ENCODE results near the gene CPLX1.
A peak's percentile ranks its signal among the peaks of the same experiment; 100 is the strongest.
"Not testable (repeated sequence)": the region's sequence is repeated elsewhere in the genome, so short reads cannot be mapped to it uniquely, and the experiment has no call there.

CPLX1 gene

DNA sequence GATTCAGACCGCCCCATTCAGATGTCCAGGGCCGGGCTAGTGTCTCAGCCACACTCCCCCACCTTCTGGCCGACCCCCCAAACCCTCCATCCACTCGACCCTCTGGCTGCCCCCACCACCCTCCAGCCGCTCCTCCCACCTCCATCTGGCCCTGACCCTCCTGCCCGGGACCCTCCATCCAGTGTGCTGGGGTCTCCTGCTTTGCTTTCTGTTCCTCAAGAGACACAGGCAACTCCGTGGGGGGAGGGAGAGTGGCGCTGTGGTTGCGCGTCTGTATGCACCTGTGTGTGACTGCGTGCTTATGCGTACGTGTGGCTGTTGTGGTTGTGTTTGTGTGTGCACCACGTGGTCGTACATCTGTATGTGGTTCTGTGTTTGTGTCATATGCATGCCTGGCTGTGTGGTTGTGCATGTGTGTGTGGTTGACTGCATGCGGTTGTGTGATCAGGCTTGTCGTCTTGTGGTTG lies 33.3 kb downstream of the CPLX1 start:
- DNase-seq (ENCODE audit: low read depth in 2 of 2), result no peak

DNA sequence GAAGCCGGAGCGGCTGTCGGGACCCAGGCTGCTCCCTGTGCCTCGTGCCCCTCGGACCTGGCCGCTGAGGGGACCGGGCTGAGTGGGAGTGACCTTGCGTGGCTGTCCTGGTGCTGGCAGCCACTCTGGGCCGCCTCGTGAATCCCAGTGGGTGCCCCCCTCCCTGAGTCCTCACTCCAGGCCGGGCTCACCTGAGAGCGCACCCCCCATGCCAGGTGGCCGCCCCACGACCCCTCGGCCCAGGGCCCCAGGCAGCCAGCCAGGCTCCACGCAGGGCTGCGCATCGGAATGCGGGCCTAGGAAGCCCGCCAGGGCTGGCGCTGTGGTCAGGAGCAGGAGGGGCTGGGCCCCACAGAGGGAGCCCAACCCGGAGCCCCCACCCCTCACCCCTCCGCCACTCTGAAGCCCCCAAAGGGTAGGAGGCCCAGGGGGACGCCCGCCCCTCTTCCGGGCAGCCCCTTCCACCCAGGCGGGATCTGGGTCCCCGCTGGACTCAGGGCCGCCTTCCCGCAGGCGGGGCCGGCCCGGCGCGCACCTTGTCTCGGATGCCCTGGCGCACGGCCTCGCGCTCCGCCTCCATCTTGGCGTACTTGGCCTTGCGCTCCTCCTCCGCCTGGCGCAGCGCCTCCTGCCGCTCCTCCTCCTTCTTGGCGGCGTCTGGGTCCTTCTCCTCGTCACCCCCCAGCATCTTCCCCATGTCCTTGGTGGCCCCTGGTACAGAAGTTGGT lies 33.9 kb downstream of the CPLX1 start:
- peak; percentile 36 to 50 for DNase-seq (ENCODE audit: low read depth in 2 of 2)

DNA sequence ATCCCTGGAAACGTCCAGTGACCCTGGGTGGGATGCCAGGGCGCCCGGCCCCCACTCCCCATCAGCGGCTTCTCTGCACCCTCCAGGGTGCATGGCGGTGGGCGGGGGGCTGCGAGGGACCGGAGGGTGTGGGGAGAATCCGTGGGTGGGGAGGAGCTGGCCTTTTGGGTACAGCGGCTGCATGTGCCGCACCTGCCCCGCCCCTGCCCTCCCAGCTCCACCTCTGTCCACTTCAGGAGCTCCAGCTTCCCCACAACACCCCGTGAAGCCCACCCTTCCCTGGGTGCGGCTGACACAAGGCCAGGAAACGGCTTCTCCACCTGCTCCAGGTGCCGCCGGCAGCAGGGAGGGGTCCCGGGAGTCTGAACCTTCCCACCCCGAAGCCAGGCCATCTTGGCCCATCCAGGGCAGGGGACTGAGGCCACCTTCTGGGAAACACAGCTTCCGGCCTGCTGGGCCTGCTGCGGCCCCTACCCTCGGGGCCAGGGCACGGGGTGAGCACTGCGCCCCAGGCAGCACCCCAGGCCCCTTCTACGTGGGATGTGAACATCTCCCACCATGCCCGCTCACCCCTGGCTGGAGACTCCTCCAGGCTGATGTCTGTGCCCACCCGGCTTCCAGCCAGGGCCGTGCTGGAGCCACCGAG lies 34.6 kb downstream of the CPLX1 start:
- DNase-seq (ENCODE audit: low read depth in 2 of 2), result no peak

DNA sequence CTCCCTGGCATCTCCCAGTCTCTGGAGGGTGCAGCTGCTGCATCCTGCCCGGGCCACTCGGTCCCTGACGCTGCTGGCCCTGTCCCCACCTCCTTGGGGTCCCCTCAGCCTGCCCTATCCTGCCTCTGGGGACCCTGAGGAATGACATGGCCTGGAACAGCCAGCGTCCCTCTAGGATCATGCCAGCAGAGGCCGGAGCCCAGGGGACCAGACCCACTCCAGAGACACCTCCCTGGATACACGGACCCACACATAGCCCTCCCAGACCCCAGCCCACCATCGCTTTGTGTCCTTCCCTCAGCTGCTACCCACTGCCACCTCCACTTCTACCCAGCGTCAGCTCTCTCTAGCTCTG lies 35.5 kb downstream of the CPLX1 start:
- no peak for DNase-seq (ENCODE audit: low read depth in 2 of 2)

DNA sequence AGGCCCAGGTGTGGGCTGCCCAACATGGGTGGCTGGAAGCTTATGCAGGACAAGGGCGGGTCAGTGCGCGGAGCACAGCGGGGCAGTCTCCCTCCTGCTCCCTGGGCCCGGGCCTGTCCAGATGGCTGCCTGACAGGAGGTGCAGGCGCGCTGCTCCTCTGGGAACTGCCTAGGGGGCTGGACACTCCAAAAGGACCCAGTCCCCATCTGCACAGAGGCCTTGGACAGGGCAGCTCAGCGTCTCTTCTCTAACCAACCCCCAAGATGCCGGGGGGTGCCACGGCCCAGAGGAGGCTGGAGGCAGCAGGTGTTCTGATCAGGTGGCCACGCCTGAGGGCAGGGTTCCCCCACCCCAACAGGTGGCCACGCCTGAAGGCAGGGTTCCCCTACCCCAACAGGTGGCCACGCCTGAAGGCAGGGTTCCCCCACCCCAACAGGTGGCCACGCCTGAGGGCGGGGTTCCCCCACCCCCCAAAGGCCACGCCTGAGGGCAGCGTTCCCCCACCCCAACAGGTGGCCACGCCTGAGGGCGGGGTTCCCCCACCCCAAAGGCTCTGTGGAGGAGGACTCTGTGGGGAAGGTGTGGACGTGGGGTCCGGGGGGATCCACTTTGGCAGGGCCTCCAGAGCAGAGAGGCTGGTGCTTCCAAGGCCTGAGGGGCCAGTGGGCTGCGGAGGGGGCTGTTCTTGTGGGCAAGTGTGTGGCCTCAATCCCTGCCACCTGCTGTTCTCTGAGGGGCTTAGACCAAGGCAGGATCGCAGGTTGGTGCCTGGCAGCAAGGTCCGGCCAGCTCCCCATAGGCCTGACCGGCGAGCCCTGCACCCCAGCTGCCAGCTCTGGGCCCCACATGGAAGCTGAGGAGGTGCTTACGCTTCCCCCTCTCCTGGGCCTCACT lies 36.1 kb downstream of the CPLX1 start:
- DNase-seq (ENCODE audit: low read depth in 2 of 2), result no peak

DNA sequence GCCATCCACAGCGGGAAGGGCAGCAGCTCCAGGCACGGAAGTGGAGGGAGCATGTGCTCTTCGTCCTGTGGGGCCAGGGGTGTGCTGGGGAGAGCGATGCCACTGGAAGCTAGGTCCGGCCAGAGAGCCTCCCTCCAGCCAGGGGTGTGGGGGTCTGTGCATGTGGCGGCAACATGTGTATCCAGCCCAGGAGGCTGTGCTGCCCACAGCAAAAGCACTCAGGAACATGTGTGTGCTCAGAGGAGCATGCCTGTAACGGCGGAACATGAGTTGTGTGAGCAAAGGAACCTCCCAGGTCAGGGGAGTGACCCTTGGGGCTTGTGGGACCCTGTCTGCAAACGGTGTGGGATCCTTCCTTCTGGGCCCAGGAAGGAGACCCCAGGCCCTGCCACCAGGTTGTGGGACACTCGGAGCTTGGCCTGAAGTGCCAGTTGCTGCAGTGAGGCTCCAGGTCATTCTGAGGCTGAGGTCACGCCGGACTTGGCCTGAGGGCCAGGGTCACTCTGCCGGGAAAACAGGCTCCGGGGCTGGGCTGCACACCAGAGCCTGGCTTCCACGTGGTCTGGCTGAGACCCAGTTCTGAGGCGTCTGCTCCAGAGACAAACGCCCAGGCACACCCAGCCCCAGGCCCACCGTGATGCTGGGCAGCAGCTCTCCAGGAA lies 37.2 kb downstream of the CPLX1 start:
- no peak for DNase-seq (ENCODE audit: low read depth in 2 of 2)

DNA sequence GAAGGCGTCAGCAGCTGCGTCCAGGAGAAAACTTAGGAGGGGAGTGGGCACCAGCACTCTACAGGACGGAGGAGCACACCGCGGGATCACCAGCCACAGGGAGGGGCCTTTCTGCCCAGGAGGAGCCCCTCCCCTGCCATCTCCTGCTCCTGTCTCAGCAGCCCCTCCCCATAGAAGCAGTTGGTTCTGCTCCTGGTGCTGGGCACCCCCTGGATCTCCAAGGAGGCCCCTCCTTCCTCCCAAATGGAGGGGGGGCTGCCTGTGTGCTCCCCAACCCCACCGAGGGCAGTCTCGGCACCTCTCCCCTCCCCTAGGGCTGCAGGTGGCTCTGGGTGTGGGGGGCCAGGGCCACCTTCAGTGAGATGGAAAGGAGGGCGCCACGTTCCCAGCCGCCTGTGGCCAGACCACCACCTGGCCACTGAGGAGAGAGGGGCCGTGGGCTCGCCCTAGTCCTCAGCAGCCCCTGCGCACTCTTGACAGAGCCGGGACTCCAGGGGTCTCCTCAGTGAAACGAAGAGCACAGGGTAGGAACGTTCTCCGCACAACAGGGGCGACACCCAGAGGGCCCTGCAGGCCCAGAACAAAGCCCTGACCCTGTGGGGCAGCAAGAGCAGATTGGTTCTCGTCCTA lies 37.8 kb downstream of the CPLX1 start:
- DNase-seq (ENCODE audit: low read depth in 2 of 2), result no peak

DNA sequence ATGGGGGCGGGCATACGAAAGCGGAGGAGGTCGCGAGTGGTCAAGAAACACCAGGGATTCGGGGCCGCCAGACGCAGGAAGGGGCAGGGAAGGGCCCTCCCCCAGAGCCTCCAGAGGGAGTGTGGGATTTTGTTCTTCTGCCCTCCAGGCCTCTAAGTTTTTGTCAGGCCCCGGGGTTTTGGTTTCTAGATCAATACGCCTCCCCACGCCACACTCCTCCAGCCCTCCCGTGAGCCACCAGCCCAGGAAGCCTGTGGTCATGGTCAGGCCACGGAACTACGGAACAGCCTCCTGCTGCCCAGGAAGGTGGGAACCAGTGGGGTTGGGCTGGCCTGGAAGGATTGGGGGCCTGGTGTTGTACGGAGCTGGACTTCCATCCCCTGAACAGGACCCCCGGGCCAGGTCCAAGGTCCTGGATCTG lies 38.4 kb downstream of the CPLX1 start:
- DNase-seq (ENCODE audit: low read depth in 2 of 2), result no peak

DNA sequence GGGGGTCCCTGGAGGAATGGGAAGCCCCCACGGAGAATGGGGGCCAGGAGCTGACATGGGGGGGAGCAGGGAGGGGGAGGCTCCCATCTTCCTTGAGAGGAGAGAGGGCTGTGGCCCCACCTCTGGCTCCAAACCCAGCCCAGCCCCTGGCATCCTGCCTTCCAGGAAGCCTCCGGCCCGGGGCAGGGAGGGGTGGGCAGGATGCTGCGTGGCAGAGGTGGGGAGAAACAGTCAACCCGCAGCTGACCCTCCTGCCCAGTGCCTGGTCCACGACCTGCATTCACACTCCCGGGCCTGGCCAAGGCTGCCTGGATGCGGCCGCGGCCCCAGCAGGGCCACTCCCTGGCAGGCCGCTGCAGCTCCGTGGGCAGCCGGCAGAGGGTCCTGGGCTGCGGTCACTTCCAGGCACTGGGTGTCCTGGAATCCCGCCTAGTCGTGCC lies 39.0 kb downstream of the CPLX1 start:
- DNase-seq (ENCODE audit: low read depth in 2 of 2), result no peak

DNA sequence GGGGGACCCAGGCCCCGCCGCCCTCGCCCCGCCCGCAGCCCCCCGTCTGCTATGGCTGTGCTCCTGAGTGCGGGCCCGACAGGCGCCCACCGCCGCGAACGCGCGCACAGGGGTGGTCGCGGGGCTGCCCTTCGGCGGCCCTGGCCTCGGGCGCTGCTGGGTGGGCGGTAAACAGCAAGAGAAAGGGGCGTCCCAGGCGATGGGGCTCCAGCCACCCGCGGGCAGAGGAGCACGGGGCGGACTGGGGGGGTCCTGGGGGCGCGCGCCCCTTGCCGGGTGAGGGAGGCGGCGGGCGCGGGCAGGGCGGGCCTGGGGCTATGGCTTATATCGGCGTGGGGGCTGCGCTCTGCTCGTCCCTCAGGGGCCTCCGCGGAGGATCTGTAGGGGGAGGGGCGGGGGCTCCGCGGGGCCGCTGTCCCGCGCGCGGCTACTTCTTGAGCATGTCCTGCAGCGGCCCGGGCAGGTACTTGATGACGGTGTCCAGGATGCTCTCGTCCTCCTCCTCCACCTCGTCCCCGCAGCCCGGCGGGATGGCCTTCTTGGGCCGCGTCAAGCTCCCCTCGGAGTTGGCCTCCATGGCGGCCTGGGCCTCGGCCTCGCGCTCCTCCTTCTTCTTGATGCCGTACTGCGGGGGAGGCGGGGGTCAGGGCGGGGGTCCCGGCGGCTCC lies 39.7 kb downstream of the CPLX1 start:
- no peak for DNase-seq (ENCODE audit: low read depth in 2 of 2)

DNA sequence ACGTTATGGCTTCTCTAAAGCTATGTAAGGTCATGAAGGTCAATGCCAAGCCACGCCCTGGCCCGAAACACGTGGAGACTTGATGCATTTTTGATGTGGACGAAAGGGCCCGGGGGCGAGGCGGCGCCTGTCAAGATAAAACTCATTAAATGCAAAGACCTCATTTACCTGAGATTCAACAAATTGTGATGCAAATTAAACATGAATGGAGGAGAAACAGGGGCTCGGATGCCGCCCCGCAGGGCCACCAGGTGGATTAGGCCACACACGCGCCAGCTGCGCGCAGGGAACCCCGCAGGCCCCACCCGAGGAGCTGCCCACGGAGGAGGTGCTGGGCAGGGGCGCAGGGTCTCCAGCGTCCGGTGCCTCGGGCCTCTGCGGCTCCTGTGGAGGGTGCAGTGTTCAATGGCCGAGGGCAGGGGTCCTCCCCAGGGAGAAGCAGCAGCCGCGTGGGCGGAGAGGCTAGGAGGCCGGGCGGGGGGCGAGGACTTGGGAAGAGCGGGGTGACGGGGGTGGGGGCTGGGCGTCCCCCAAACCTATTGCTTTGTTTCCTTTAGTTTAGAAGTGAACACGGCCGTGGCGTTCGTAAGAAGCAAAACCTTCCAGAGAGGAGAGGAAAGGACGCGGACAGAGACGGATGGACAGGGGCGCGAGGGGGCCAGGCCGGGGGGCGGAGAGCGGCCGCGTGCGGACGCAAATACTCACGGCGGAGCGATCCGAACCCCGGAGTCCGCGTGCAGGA lies 40.4 kb downstream of the CPLX1 start:
- no peak for DNase-seq (ENCODE audit: low read depth in 2 of 2)

DNA sequence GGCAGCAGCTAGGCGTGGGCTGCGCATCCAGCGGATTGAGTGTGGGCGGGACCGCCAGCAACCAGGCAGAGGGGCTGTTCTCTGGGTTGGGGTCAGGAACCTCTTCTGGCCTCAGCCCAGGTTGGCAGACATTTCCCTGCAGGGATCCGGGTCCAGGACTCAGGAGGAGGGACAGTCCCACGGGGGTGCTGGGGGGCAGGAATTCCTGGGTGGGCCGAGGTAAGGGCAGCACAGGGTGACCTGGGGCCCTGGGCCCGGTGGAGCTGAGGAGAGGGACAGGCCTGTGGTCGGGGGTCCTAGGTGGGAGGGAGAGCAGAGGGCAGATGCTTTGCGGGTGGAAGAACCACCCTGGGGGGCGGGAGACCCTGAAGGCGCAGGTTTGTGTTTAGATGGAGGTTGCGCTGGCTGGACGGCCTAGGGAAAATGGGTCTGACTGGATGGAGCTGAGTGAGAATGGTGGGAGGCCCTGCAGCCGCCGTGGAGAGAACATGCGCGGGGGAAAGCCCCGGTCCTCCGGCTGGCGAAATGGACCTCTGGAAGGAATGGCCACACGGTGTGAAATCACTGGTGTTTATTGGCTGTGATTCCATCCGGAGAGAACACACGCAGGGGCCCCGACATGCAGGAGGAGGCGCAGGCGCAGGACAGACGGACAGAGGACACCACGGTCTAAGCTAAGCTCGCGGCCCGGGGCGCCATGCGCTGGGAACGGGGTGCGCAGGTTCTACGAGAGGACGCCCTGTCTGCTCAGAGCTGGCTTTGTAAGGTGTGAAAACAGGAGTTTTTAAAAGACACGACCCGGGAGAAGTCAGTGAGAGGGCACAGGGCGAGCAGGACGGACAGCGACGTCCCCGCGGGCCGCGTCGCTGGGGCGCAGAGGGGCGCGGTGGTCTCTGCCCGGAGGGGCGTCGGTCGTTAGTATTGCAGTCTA lies 41.3 kb downstream of the CPLX1 start:
- no peak for DNase-seq (ENCODE audit: low read depth in 2 of 2)

DNA sequence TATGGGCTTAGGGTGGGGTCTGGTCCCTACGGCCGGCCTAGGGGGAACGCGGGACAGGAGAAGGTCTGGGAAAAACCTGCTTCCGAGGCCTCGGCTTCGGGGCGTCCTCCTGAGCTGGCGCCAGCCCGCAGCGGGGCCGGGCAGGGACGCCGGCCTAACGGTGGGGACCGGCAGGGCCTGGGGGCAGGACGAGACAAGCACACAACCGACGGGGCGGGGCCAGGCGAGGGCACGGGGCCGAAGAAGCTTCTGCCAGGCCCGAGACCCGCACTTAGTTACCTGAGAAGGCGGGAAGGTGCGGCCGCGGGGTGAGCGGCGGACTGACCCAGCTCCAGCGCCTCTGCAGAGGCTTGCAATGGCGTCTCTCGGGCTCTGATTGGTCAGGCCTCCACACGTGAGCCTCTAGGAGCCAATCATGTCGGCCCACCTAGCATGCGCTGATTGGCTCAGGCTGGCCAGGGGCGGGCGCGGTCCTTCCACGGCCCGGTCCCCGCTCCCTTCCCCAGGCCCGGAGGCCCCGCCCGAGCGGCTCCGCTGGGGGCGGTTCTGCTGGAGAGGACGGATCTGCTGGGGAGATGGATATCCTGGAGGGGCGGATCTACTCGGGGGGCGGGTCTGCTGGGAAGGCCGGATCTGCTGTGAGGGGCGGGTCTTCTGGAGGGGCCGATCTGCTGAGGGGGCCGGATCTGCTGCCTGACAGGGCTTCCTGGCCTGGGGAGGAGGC lies 44.3 kb downstream of the CPLX1 start:
- DNase-seq (ENCODE audit: low read depth in 2 of 2), result peak; percentile 97 to 99

DNA sequence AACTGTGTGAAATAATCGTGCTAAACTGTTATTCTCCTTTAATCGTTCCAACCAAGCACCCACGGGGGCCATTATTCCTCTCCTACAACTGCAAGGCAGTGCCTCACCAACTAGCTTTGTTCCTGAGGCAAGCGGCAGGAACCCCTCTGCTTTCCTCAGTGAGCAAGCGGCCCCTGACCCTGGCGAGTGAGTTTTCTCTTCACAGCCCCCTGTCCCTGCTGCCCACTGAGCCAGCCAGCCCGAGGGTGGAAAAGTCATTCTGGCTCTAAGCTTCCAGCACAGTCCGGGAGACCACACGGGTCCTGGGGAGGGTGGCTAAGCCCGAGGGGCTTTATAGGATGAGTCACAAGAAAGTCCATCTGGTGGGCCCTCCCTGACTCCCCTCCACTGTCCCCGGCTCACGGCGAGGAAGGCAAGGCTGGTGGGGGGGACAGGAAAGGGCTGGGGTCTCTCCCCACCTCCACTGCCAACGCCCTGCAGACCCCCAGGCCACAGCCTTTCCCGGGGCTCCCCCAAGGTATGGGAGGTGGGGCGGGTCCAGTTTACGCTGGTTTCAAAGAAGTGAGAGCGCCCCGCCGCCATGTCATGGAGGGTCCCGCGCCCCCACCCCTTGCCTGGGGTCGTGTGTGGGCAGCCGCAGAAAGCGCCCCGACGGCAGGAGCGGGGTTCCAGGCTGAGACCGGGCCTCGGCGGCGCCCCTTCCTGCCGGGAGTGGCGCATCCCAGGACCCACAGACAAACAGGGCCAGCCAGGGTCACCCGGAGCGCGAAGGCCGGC lies 45.0 kb downstream of the CPLX1 start:
- DNase-seq (ENCODE audit: low read depth in 2 of 2), result no peak

DNA sequence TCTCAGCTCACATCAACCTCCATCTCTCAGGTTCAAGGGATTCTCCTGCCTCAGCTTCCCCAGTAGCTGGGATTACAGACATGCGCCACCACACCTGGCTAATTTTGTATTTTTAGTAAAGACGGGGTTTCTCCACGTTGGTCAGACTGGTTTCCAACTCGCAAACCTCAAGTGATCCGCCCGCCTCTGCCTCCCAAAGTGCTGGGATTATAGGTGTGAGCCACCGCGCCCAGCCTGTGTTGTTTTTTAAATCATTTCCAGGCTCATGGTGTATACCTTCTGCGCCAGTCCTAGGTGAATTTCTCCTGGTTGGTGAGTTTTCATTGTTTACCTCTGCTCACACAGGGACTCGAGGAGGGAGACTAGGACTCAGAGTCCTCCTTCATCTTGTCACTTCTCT lies 45.7 kb downstream of the CPLX1 start:
- DNase-seq (ENCODE audit: low read depth in 2 of 2), result not testable (repeated sequence)

DNA sequence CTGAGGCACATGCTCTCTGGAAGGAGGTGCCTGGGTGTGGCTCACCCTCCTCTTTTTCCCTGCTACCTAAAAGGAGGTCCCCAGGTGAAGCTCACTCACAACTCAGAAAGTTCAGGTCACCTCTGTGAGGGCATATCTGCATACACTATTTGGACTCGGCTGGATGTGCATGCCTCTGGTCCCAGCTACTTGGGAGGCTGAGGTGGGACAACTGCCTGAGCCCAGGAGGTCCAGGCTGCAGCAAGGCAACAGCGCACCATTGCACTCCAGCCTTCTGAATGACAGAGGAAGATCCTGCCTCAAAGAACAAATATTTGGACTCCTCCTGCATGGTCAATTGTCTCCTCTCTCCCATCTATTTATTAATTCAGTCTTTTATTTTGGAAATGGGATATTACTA lies 46.4 kb downstream of the CPLX1 start:
- no peak for DNase-seq (ENCODE audit: low read depth in 2 of 2)

DNA sequence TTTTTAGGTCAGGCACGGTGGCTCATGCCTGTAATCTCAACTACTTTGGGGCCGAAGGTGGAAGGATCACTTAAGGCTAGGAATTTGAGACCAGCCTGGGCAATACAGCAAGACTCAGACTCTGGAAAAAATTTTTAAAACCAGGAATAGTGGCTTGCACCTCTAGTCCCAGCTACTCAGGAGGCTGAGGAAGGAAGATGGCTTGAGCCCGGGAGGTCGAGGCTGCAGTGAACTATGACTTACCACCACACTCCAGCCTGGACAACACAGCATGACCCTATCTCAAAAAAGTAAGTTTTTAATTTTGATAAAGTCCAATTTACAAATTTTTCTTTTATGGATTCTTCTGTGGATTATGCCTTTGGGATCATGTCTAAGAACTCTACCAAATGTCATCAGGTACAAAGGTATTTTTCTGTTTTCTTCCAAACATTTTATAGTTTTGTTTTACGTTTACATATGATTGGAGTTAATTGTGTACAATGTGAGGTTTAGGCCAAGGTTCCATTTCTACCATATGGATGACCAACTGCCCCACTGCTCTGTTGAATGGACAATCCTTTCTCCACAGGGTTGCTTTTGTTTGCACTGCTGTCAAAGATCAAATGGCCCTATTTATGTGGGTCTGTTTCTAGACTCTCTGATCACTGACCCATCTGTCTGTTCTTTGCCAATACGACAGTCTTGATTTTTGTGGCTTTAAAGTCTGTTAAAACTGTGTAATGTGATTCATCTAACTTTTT lies 48.2 kb downstream of the CPLX1 start:
- DNase-seq (ENCODE audit: low read depth in 2 of 2), result no peak

Data from stimulated activated CD4-positive, alpha-beta T cell treated with anti-CD3 and anti-CD28 coated beads, Interleukin-4, amount 100 ng/mL, for 48 hours (primary cell).